ENCODE data around the gene MFAP4. TPM values are rescaled to one million over a fixed set of nuclear protein-coding genes. Genes with fewer than 3 reads are reported as not detected.

The MFAP4 gene
- total and polyA plus RNA-seq, 2 experiments from 2014 or later = 360 to 739 TPM

DNA sequence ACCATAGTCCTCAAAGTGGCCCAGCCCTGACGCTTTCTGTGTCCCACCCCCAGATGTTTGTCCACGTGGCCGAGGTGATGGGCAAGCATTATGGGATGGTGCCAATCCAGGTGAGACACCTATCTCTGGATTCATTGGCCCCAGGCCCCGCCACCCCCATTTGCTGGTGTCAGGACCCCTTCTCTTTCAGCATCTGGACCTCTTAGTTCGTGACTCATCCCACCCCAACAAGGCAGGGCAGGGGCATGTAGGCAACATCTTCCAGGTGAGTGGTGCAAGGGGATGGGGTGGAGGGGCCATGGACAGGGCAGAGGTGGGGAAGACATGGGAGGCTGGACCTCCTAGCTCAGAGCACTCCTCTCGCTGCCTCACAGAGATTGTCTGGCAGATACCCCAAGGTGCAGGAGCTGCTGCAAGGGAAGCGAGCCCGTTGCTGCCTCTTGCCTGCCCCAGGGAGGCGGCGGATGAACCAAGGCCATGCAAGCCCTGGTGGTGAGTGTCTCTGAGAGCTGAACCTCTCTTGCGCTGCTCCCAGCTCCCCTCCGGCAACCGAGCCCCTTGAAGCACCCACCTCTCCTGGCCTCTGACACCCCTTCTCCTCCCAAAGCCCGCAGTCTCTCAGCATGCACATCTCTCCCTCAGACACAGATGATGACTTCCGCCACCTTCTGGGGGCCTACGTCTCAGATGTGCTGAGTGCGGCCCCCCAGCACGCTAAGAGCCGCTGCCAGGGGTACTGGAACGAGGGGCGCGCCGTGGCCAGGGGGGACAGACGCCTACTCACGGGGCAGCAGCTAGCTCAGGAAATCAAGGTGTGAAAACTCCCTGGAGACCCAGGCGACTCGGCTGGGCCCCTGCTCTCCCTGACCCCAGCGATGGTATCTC is 27.6 kb upstream of the MFAP4 start:
- Histone ChIP-seq H3K27me3 (no peaks in the 10 kb centered on the region), H3K27ac (no peak overlapping the region)
- 92% methylated on average over 28 of the region's 28 CpGs for WGBS (ENCODE audit: low lambda C conversion rate, missing lambda C conversion rate)

DNA sequence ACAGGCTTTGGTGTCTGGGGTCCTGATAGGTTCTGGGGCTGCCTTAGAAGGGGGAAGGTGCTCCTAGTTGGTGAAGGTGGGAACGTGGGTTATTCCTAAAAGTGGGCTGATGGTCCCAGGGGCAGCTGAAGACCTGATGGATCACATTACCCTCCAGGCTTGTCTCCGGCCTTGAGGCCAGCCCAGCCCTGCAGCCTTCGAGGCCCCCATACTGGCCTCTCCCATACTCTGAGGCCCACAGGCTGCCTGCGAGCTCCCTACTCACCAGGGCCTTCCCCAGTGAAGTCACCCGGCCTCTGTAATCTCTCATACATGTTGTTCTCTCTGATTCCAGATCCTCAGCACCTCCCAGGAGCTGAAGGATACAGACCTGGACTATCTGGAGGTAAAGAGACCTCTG is 26.8 kb upstream of the MFAP4 start:
- peaks cover 13% of the 10 kb centered on the region for H3K4me1 ChIP-seq (ENCODE audit: insufficient read depth)
- H3K9me3 ChIP-seq (ENCODE audit: low read depth) = no peaks in the 10 kb centered on the region
- WGBS (ENCODE audit: low lambda C conversion rate, missing lambda C conversion rate) = 84% methylated on average over 4 of the region's 5 CpGs
- no peaks in the 10 kb centered on the region for H3K79me2 ChIP-seq
- DNase-seq (ENCODE audit: low spot score) = peak; percentile 42
- H3K27me3 ChIP-seq = no peaks in the 10 kb centered on the region
- H3K36me3 ChIP-seq (replicated peaks; ENCODE audit: insufficient read depth, low read depth) = no peaks in the 10 kb centered on the region
- no peak for TF ChIP-seq EZH2 (IDR thresholded peaks at IDR 0.05; ENCODE audit: borderline replicate concordance)
- no peak for TF ChIP-seq EZH2phosphoT487 (IDR thresholded peaks at IDR 0.05; ENCODE audit: low read depth, severe bottlenecking, unreplicated experiment)
- TF ChIP-seq, protein P1, sequence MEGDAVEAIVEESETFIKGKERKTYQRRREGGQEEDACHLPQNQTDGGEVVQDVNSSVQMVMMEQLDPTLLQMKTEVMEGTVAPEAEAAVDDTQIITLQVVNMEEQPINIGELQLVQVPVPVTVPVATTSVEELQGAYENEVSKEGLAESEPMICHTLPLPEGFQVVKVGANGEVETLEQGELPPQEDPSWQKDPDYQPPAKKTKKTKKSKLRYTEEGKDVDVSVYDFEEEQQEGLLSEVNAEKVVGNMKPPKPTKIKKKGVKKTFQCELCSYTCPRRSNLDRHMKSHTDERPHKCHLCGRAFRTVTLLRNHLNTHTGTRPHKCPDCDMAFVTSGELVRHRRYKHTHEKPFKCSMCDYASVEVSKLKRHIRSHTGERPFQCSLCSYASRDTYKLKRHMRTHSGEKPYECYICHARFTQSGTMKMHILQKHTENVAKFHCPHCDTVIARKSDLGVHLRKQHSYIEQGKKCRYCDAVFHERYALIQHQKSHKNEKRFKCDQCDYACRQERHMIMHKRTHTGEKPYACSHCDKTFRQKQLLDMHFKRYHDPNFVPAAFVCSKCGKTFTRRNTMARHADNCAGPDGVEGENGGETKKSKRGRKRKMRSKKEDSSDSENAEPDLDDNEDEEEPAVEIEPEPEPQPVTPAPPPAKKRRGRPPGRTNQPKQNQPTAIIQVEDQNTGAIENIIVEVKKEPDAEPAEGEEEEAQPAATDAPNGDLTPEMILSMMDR (IDR thresholded peaks at IDR 0.05; ENCODE audit: poor library complexity) = no peak
- no peaks in the 10 kb centered on the region for H4K20me1 ChIP-seq (ENCODE audit: insufficient read depth, poor library complexity, severe bottlenecking)
- no peak overlapping the region for H3K4me3 ChIP-seq
- no peak overlapping the region for H3K27ac ChIP-seq
- no peak overlapping the region for H3K4me2 ChIP-seq
- no peaks in the 10 kb centered on the region for H3K9me2 ChIP-seq (replicated peaks; ENCODE audit: insufficient read depth)
- no peak overlapping the region for H2AFZ ChIP-seq

More for the DNA sequence above, 27.6 kb upstream of the MFAP4 start:
- Histone ChIP-seq H3K9me2 (replicated peaks; ENCODE audit: insufficient read depth) (no peaks in the 10 kb centered on the region), H3K36me3 (replicated peaks; ENCODE audit: insufficient read depth, low read depth) (no peaks in the 10 kb centered on the region), H3K4me1 (ENCODE audit: insufficient read depth) (peaks cover 16% of the 10 kb centered on the region), H3K4me3 (no peak overlapping the region), H4K20me1 (ENCODE audit: insufficient read depth, poor library complexity, severe bottlenecking) (no peaks in the 10 kb centered on the region), H3K4me2 (no peak overlapping the region), H3K9me3 (ENCODE audit: low read depth) (no peaks in the 10 kb centered on the region), H2AFZ (no peak overlapping the region), H3K79me2 (no peaks in the 10 kb centered on the region)
- DNase-seq (ENCODE audit: low spot score) = no peak
- TF ChIP-seq EZH2 (IDR thresholded peaks at IDR 0.05; ENCODE audit: borderline replicate concordance) = no peak
- TF ChIP-seq, protein P1 (IDR thresholded peaks at IDR 0.05; ENCODE audit: poor library complexity) = no peak
- no peak for TF ChIP-seq EZH2phosphoT487 (IDR thresholded peaks at IDR 0.05; ENCODE audit: low read depth, severe bottlenecking, unreplicated experiment)

DNA sequence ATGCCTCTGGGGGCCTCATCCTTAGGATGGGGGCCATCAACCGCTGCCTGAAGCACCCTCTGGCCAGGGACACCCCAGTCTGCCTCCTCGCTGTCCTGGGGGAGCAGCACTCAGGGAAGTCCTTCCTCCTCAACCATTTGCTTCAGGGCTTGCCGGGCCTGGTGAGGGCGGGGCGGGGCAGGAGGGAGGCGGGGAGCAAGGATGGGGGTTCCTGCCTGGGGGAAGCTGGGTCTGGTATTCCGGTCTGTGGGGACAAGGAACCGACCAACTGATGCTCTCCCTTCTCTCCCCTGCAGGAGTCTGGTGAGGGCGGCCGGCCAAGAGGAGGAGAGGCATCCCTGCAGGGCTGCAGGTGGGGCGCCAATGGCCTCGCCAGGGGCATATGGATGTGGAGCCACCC is 26.0 kb upstream of the MFAP4 start:
- Histone ChIP-seq H2AFZ (no peak overlapping the region), H4K20me1 (ENCODE audit: insufficient read depth, poor library complexity, severe bottlenecking) (no peaks in the 10 kb centered on the region), H3K36me3 (replicated peaks; ENCODE audit: insufficient read depth, low read depth) (no peaks in the 10 kb centered on the region), H3K4me1 (ENCODE audit: insufficient read depth) (peaks cover 12% of the 10 kb centered on the region), H3K79me2 (no peaks in the 10 kb centered on the region), H3K4me3 (no peak overlapping the region), H3K9me3 (ENCODE audit: low read depth) (no peaks in the 10 kb centered on the region), H3K27me3 (no peaks in the 10 kb centered on the region), H3K9me2 (replicated peaks; ENCODE audit: insufficient read depth) (no peaks in the 10 kb centered on the region), H3K4me2 (no peak overlapping the region), H3K27ac (no peak overlapping the region)
- 93% methylated on average over 9 of the region's 12 CpGs for WGBS (ENCODE audit: low lambda C conversion rate, missing lambda C conversion rate)
- TF ChIP-seq, protein P1 (IDR thresholded peaks at IDR 0.05; ENCODE audit: poor library complexity) = no peak
- TF ChIP-seq EZH2 (IDR thresholded peaks at IDR 0.05; ENCODE audit: borderline replicate concordance) = no peak
- TF ChIP-seq EZH2phosphoT487 (IDR thresholded peaks at IDR 0.05; ENCODE audit: low read depth, severe bottlenecking, unreplicated experiment) = no peak
- no peak for DNase-seq (ENCODE audit: low spot score)
